ENCODE measurements around the gene RBM28. TPM values are rescaled to one million over a fixed set of nuclear protein-coding genes. Genes with fewer than 3 reads are reported as not detected.

Gene RBM28

DNA sequence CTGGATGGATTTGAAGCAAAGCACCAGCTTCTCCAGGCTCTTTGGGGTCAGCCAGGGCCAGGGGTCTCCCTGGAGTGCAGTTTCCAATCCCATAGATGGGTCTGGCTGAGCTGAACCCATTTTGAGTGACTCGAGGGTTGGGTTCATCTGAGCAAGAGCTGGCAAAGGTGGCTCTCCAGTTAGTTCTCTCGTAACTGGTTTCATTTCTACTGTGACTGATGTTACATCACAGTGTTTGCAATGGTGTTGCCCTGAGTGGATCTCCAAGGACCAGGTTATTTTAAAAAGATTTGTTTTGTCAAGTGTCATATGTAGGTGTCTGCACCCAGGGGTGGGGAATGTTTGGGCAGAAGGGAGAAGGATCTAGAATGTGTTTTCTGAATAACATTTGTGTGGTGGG lies 88.4 kb downstream of the RBM28 start:
- Histone ChIP-seq H2AK5ac (ENCODE audit: low read length) (no peak overlapping the region), H3K79me1 (ENCODE audit: low read length) (no peaks in the 10 kb centered on the region), H3K4me1 (ENCODE audit: control insufficient read depth, low read depth, low read length) (peaks cover 5% of the 10 kb centered on the region), H3K18ac (ENCODE audit: low read length) (no peak overlapping the region), H3K4ac (ENCODE audit: low read depth, low read length) (no peak overlapping the region), H3K56ac (ENCODE audit: low read length) (no peak overlapping the region), H3K27ac (ENCODE audit: low read depth, low read length) (no peak overlapping the region), H3K4me2 (ENCODE audit: low read length) (no peak overlapping the region), H3K4me3 (ENCODE audit: low read length) (no peak overlapping the region), H2BK15ac (replicated peaks; ENCODE audit: low read depth) (no peak overlapping the region), H4K8ac (ENCODE audit: low read depth, low read length) (no peak overlapping the region), H2BK5ac (ENCODE audit: low read length) (no peak overlapping the region), H2BK120ac (ENCODE audit: low read depth, low read length) (no peak overlapping the region), H4K5ac (ENCODE audit: low read length) (no peak overlapping the region), H3K27me3 (ENCODE audit: insufficient read depth, low read length, poor library complexity) (no peaks in the 10 kb centered on the region), H3K36me3 (ENCODE audit: control insufficient read depth, insufficient read depth, low read length) (no peaks in the 10 kb centered on the region), H3K23ac (ENCODE audit: low read length) (no peak overlapping the region), H3K9ac (ENCODE audit: low read length) (no peak overlapping the region), H3K79me2 (ENCODE audit: control insufficient read depth, insufficient read depth, low read length) (no peaks in the 10 kb centered on the region)
- no CpG with 5 or more reads among the region's 2 CpGs for WGBS (ENCODE audit: extremely low coverage, insufficient coverage, low lambda C conversion rate)
- no peak for DNase-seq

GRCh38 chr7:128254470-128254869 lies 89.2 kb downstream of the RBM28 start:
- H3K9ac ChIP-seq (ENCODE audit: low read length), result no peak overlapping the region
- H2BK120ac ChIP-seq (ENCODE audit: low read depth, low read length), result no peak overlapping the region
- H3K27ac ChIP-seq (ENCODE audit: low read depth, low read length), result no peak overlapping the region
- H2AK5ac ChIP-seq (ENCODE audit: low read length), result no peak overlapping the region
- no peak overlapping the region for H4K5ac ChIP-seq (ENCODE audit: low read length)
- no peak overlapping the region for H3K4me2 ChIP-seq (ENCODE audit: low read length)
- no peaks in the 10 kb centered on the region for H3K27me3 ChIP-seq (ENCODE audit: insufficient read depth, low read length, poor library complexity)
- H4K8ac ChIP-seq (ENCODE audit: low read depth, low read length), result no peak overlapping the region
- H3K18ac ChIP-seq (ENCODE audit: low read length), result no peak overlapping the region
- no CpG with 5 or more reads among the region's 5 CpGs for WGBS (ENCODE audit: extremely low coverage, insufficient coverage, low lambda C conversion rate)
- no peak overlapping the region for H2BK5ac ChIP-seq (ENCODE audit: low read length)
- H3K4me1 ChIP-seq (ENCODE audit: control insufficient read depth, low read depth, low read length), result peaks cover 3% of the 10 kb centered on the region
- no peak overlapping the region for H2BK15ac ChIP-seq (replicated peaks; ENCODE audit: low read depth)
- H3K79me2 ChIP-seq (ENCODE audit: control insufficient read depth, insufficient read depth, low read length), result no peaks in the 10 kb centered on the region
- H3K4me3 ChIP-seq (ENCODE audit: low read length), result no peak overlapping the region
- no peak for DNase-seq
- H3K36me3 ChIP-seq (ENCODE audit: control insufficient read depth, insufficient read depth, low read length), result no peaks in the 10 kb centered on the region
- H3K4ac ChIP-seq (ENCODE audit: low read depth, low read length), result no peak overlapping the region
- no peak overlapping the region for H3K23ac ChIP-seq (ENCODE audit: low read length)
- H3K79me1 ChIP-seq (ENCODE audit: low read length), result no peaks in the 10 kb centered on the region
- no peak overlapping the region for H3K56ac ChIP-seq (ENCODE audit: low read length)

- Histone ChIP-seq H3K18ac (ENCODE audit: low read length) (no peak overlapping the region), H3K4me1 (ENCODE audit: control insufficient read depth, low read depth, low read length) (no peaks in the 10 kb centered on the region), H3K56ac (ENCODE audit: low read length) (no peak overlapping the region), H3K23ac (ENCODE audit: low read length) (no peak overlapping the region), H4K8ac (ENCODE audit: low read depth, low read length) (no peak overlapping the region), H2BK15ac (replicated peaks; ENCODE audit: low read depth) (no peak overlapping the region), H3K9ac (ENCODE audit: low read length) (no peak overlapping the region), H2AK5ac (ENCODE audit: low read length) (no peak overlapping the region), H3K27me3 (ENCODE audit: insufficient read depth, low read length, poor library complexity) (no peaks in the 10 kb centered on the region), H3K79me2 (ENCODE audit: control insufficient read depth, insufficient read depth, low read length) (no peaks in the 10 kb centered on the region), H3K4me2 (ENCODE audit: low read length) (no peak overlapping the region), H3K79me1 (ENCODE audit: low read length) (no peaks in the 10 kb centered on the region), H3K4me3 (ENCODE audit: low read length) (no peak overlapping the region), H2BK5ac (ENCODE audit: low read length) (no peak overlapping the region), H3K27ac (ENCODE audit: low read depth, low read length) (no peak overlapping the region), H2BK120ac (ENCODE audit: low read depth, low read length) (no peak overlapping the region), H4K5ac (ENCODE audit: low read length) (no peak overlapping the region), H3K36me3 (ENCODE audit: control insufficient read depth, insufficient read depth, low read length) (no peaks in the 10 kb centered on the region), H3K4ac (ENCODE audit: low read depth, low read length) (no peak overlapping the region)
- DNase-seq, result no peak
- WGBS (ENCODE audit: extremely low coverage, insufficient coverage, low lambda C conversion rate), result no CpG with 5 or more reads among the region's 8 CpGs
These were observed 90.0 kb downstream of the RBM28 start for GRCh38 chr7:128253701-128254100.

DNA sequence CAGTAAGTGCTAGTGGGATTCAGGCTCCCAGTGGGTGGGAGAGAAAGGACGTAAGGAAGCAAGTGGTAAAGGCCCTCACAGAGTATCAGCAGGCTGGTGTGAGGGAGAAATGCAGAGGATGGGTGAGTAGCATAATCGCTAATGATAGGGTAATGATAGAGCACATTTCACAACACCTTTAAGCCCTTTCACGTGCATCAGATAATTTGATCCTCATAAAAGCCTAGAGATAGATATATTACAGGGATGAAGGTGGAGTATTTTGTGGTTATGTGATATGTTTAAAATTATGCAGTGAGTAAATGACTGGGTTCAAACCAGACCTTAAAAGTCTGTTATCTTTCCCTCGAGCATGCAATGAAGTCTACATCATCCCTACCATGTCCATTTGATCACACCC lies 92.4 kb downstream of the RBM28 start:
- H3K4ac ChIP-seq (ENCODE audit: low read depth, low read length), result no peak overlapping the region
- WGBS (ENCODE audit: extremely low coverage, insufficient coverage, low lambda C conversion rate), result no CpG with 5 or more reads among the region's 4 CpGs
- H4K8ac ChIP-seq (ENCODE audit: low read depth, low read length), result no peak overlapping the region
- H2BK120ac ChIP-seq (ENCODE audit: low read depth, low read length), result no peak overlapping the region
- no peak overlapping the region for H3K23ac ChIP-seq (ENCODE audit: low read length)
- H2AK5ac ChIP-seq (ENCODE audit: low read length), result no peak overlapping the region
- no peak overlapping the region for H3K4me2 ChIP-seq (ENCODE audit: low read length)
- no peak overlapping the region for H4K5ac ChIP-seq (ENCODE audit: low read length)
- H3K9ac ChIP-seq (ENCODE audit: low read length), result no peak overlapping the region
- H3K79me1 ChIP-seq (ENCODE audit: low read length), result no peaks in the 10 kb centered on the region
- H3K27ac ChIP-seq (ENCODE audit: low read depth, low read length), result no peak overlapping the region
- H3K18ac ChIP-seq (ENCODE audit: low read length), result no peak overlapping the region
- H3K79me2 ChIP-seq (ENCODE audit: control insufficient read depth, insufficient read depth, low read length), result no peaks in the 10 kb centered on the region
- no peaks in the 10 kb centered on the region for H3K36me3 ChIP-seq (ENCODE audit: control insufficient read depth, insufficient read depth, low read length)
- no peak overlapping the region for H2BK15ac ChIP-seq (replicated peaks; ENCODE audit: low read depth)
- H3K56ac ChIP-seq (ENCODE audit: low read length), result no peak overlapping the region
- no peak for DNase-seq
- H3K4me1 ChIP-seq (ENCODE audit: control insufficient read depth, low read depth, low read length), result no peaks in the 10 kb centered on the region
- H3K27me3 ChIP-seq (ENCODE audit: insufficient read depth, low read length, poor library complexity), result no peaks in the 10 kb centered on the region
- H3K4me3 ChIP-seq (ENCODE audit: low read length), result no peak overlapping the region
- no peak overlapping the region for H2BK5ac ChIP-seq (ENCODE audit: low read length)

Small RNAs within 50 kb of the gene (small RNA-seq; reads per million reads assigned to genes)
- not detected for gene RNU7-27P (ENCODE audit: insufficient read depth)
